ENCODE results near the gene RHPN2.
A peak's percentile ranks its signal among the peaks of the same experiment; 100 is the strongest.
"Not testable (repeated sequence)": the region's sequence is repeated elsewhere in the genome, so short reads cannot be mapped to it uniquely, and the experiment has no call there.

Gene RHPN2

DNA sequence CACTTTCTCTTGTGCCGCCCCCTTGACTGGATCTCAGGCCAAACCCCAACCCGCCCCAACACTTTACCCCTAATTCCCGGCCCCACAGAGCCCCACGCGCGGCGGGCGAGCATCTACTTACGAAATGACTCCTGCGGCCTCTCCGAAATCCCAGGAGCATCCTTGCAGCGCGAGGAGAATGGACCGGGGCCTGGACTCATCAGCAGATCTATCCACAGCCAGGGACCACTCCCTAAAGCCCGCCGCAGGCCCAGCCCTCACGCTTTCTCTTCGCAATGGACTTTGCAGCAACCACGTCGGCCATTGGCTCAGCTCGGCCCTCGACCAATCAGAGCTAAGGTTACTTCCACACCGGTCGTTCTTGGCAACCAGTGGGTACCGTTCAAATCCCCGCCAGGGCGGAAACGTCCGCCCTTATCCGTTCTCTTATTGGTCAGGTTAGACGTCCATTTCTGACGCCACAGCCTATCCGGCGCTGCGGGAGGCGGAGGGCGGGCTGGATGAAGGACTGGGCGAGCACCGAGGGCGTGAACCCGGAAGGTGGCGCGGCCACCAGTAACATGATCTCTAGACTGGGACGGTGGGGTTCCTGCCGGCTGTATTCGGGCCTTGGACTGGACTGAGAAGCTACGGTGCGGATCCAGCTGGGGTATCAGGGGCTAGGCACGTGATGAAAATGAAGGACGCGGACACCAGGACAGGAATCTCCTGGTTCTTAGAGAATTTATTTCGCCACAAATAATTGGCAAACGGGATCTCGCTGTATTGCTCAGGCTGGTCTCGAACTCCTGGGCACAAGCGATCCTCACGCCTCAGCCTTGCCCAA, 92.8 kb downstream of the RHPN2 start, which contains the start of the genes CEP89 and FAAP24:
TSS of gene CEP89 (minus strand) at position 244 of the 826 bp plus-strand sequence. CDS start at position 160, 84 bp downstream.
TSS of gene FAAP24 (plus strand) at position 528 of the 826 bp plus-strand sequence. CDS start 955 bp downstream, outside the sequence.
- peak; percentile 100 for DNase-seq

DNA sequence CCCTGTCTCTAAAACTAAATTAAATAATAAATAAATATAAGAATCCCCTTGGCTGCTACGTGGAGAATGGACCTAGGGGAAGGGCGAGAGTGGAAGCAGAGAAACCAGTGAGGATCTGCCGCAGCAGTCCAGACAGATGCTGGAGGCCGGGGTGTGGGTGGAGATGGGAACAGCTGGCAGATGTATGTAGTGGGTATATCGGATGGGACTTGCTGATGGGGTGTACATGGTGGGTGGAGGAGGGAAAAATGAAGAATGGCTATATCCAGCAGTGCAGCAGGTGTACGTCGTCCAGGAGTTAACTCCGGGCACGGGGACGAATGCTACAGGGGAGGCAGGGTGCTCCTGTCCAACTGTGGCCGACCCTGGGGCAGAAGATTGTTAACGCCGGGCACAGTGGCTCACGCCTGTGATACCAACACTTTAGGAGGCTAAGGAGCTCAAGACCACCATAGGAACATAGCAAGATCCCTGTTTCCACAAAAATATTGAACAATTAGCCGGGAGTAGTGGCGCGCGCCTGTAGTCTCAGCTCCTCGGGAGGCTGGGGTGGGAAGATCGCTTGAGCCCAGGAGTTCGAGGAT, 93.6 kb downstream of the RHPN2 start:
- no peak for DNase-seq

DNA sequence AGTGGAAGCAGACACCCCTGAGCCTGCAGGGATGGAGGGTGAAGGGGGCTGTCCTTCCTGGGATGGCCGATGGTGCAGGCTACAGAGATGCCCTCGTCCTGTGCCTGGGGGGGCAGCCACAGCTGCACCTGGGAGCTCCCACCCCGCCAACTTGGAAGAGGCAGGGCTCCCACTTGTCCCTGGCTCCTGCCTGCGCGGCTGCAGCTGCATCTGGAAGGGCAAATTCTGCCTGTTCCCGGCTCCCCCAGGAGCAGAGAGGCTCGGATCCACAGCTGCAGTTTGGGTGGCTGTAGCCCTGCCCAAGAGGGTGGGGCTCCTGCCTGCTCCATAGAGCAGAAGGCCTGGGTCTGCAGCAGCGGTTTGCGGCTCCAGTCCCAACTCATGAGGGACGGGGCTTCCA, 95.1 kb downstream of the RHPN2 start:
- no peak for DNase-seq

DNA sequence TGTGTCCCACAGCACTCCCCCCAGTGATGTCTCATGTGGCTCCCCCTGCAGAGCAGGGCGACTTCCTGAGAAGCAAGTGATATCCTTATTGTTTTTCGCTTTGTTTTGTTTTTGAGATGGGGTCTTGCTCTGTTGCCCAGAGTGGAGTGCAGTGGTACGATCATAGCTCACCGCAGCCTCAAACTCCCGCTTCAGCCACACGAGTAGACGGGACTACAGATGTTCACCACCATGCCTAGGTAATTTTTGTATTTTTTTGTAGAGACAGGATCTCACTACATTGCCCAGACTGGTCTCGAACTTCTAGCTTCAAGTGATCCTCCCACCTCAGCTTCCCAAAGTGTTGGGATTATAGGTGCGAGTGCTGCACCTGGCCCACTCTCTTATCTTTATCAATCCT, 97.9 kb downstream of the RHPN2 start:
- no peak for DNase-seq

DNA sequence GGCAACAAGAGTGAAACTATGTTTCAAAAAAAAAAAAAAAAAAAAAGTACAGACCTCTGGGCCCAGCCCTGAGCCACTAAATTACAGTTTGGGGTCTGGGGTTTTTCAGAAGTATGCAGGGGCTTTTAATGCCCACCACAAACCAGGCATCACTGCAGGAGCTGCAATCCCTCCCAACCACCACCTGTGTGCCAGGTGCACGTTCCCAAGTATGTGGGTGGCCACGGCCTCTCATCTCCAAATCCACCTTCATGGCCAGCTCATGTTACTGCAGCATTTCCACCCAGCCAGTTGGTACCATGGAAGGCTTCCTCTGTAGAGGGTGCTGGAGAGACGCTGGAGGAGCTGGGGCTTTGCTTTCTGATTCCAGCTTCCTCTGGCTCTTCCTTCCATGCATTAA, 119.4 kb downstream of the RHPN2 start:
- no peak for DNase-seq

DNA sequence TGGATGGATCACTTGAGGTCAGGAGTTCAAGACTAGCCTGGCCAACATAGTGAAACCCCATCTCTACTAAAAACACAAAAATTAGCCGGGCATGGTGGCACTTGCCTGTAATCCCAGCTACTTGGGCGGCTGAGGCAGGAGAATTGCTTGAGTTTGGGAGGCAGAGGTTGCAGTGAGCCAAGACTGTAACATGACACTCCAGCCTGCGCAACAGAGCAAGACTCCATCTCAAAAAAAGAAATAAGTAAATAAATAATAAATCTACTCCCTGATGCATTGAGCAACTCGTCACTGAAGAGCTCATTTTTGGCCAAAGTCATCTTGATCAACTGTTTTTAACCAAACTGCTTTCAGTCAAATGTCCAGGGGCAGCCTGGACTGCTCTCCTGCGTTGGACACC, 123.4 kb downstream of the RHPN2 start:
- DNase-seq: not testable (repeated sequence)

DNA sequence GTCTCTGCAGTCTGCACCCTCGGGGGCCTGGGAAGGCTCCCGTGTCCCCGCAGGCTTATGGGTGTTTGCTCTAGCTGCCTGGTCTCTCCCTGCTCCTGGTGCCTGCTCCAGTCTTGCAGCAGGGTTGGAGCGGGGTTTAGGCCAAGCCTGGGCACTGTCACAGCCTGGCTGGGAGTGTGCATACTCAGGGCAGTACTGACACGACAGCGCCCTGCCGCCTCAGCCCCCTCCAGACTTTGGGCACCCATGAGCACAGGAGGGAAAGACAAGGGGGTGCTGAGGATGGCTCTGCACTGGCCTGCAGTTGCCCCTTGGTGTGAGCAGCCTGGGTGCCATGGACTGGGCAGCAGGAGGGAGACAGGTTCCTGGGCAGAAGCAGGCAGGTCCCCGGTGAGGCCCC, 128.6 kb downstream of the RHPN2 start:
- no peak for DNase-seq

DNA sequence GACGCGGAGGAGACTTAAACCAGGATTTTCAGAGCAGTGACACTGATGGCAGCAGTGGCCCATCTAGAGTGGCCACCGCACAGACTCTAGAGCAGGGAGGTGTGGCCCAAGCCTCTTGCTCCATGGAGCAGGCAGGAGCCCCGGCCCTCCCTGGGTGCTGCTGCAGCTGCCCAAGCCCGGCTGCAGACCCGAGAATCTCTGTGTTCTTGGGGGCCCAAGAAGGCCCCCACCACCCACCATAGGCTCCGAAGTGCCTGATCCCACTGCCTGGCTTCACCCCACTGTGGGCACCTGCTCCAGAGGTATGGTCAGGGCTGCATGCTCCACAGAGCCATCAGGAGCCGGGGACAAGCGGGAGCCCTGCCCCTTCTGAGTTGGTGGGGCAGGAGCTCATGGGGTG, 129.1 kb downstream of the RHPN2 start:
- no peak for DNase-seq

DNA sequence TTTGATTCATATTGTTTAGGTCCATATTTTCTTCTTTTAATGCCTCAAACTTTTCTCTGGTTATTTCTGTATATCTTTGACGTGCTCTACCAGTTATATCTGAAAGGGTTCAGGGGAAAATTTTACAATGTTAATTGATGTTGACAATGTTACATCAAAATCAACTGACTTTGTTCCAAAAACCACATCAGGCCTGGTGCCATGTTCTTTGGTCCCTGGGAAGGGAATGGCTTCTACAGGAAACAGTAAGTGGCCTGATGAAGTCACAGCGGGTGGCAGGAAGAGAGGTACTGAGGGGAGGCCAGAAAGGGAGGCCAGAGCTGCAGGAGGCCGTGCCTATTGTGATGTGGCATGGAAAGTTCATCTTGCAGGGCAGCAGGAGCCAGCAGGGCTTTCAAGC, 131.1 kb downstream of the RHPN2 start:
- no peak for DNase-seq

DNA sequence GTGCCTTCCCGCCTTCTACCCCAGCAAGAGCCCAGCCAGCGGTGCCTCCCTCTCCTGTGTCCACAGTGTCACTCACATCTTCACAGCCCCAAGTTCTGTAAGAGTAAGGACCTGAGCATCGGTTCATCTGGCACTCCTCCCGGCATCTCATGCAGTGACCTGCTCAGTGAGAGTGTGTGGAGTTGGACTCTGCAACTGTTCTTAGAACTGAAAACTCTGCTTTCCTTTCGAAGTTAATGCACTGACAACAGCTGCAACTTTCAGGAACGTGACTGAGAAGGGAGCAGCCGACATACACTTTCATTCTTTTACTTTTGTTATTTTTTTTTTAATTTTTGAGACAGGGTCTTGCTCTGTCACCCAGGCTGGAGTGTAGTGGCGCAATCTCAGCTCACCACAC, 134.1 kb downstream of the RHPN2 start:
- DNase-seq: no peak

DNA sequence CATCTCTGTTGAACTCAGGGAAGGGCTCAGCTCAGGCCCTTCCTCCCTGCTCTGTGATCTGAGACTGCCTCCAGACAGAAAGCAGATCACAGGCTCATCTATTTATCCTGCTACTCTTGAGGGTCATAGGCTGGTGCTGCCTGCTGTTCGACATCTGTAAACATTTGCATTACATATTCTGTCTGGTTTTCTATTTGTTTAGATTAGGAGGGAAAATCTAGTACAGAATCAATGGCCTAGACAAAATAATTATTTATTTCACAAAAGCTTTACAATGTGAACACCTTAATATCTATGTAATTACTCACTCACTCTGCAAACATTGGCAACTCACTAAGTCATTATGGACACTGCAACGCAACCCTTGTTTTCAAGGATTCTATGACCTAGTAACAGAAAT, 135.9 kb downstream of the RHPN2 start:
- no peak for DNase-seq

Measured in inflammatory macrophage treated with lipopolysaccharide for 4 hours (primary cell).